ENCODE measurements around the gene TADA1.

DNA sequence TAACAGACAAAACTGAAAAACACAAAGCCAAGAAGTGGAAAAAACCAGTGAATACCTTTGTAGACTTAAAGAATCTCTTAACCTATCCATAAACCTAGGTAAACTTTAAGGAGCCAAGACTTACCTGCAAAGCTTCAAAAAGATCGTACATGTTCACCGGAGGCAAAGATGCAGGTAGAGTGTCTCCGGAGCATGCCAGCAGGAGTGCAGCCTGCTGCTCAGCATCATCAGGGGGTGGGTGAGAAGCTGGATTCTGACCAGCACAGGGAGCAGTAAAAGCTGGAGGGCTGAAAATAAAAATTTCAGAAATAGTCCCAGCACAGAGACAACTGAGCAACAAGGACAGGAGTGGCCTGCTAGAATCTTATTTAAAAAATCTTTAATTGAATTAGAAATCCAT, 18.1 kb downstream of the TADA1 start:
- TF ChIP-seq, protein P1, sequence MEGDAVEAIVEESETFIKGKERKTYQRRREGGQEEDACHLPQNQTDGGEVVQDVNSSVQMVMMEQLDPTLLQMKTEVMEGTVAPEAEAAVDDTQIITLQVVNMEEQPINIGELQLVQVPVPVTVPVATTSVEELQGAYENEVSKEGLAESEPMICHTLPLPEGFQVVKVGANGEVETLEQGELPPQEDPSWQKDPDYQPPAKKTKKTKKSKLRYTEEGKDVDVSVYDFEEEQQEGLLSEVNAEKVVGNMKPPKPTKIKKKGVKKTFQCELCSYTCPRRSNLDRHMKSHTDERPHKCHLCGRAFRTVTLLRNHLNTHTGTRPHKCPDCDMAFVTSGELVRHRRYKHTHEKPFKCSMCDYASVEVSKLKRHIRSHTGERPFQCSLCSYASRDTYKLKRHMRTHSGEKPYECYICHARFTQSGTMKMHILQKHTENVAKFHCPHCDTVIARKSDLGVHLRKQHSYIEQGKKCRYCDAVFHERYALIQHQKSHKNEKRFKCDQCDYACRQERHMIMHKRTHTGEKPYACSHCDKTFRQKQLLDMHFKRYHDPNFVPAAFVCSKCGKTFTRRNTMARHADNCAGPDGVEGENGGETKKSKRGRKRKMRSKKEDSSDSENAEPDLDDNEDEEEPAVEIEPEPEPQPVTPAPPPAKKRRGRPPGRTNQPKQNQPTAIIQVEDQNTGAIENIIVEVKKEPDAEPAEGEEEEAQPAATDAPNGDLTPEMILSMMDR (conservative IDR thresholded peaks at IDR 0.05 in 1 of 2, IDR thresholded peaks at IDR 0.05 in 1 of 2; ENCODE audit: low read depth in 1 of 2, low read length in 2 of 2): no peak
- no peak for TF ChIP-seq EZH2 (IDR thresholded peaks at IDR 0.05; ENCODE audit: low read length, missing control alignments)

Measured in fibroblast of lung (primary cell).